Measurements from ENCODE around the gene CD300H.

The CD300H gene

DNA sequence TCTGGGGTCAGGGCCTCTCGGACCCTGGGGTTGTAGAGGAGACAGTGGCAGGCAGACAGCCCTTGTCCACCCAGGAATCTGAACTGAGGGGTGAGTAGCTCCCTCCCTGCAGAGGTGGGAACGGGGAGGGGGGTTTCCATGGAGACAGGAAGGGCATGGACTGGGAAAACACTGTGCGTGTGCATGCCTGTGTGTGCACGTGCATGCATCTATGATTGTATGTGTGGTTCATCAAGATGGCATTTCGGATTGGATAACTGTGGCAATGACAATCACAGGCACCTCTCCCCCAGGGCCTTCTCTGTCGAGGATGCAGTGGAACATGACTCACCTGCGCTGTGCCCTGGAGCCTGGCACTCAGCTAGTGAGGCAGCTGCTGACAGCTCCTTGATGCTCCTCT, 15.3 kb downstream of the CD300H start:
- H3K27me3 ChIP-seq (ENCODE audit: insufficient read depth, low read length) = 0 out of 2 replicates have a peak, but pooled peaks cover 7% of the 10 kb centered on the region
- H3K27ac ChIP-seq (ENCODE audit: low read depth, low read length, poor library complexity, severe bottlenecking) = no peak overlapping the region
- H3K4me1 ChIP-seq (ENCODE audit: insufficient read depth, low read length, severe bottlenecking) = no peaks in the 10 kb centered on the region
- H3K4me3 ChIP-seq (ENCODE audit: low read depth, low read length, poor library complexity, severe bottlenecking) = no peak overlapping the region
- no peak overlapping the region for H3K4me2 ChIP-seq (ENCODE audit: low read length)
- H4K20me1 ChIP-seq (ENCODE audit: insufficient read depth, low read length) = no peaks in the 10 kb centered on the region
- TF ChIP-seq, protein P1, sequence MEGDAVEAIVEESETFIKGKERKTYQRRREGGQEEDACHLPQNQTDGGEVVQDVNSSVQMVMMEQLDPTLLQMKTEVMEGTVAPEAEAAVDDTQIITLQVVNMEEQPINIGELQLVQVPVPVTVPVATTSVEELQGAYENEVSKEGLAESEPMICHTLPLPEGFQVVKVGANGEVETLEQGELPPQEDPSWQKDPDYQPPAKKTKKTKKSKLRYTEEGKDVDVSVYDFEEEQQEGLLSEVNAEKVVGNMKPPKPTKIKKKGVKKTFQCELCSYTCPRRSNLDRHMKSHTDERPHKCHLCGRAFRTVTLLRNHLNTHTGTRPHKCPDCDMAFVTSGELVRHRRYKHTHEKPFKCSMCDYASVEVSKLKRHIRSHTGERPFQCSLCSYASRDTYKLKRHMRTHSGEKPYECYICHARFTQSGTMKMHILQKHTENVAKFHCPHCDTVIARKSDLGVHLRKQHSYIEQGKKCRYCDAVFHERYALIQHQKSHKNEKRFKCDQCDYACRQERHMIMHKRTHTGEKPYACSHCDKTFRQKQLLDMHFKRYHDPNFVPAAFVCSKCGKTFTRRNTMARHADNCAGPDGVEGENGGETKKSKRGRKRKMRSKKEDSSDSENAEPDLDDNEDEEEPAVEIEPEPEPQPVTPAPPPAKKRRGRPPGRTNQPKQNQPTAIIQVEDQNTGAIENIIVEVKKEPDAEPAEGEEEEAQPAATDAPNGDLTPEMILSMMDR (IDR thresholded peaks at IDR 0.05; ENCODE audit: low read length) = no peak
- no peaks in the 10 kb centered on the region for H3K79me2 ChIP-seq (ENCODE audit: insufficient read depth, low read length)
- H3K9me2 ChIP-seq (ENCODE audit: low read depth, low read length) = no peaks in the 10 kb centered on the region
- H3F3A ChIP-seq (ENCODE audit: insufficient read depth, low read length) = no peaks in the 10 kb centered on the region
- no peak overlapping the region for H2AFZ ChIP-seq (ENCODE audit: low read length)
- no peak overlapping the region for H3K9ac ChIP-seq (ENCODE audit: low read length)
- H3K36me3 ChIP-seq (ENCODE audit: insufficient read depth, low read length) = no peaks in the 10 kb centered on the region
- no peaks in the 10 kb centered on the region for H3K9me3 ChIP-seq (ENCODE audit: low read length)

GRCh38 chr17:74550602-74551001, 16.7 kb downstream of the CD300H start:
- Histone ChIP-seq H3K27me3 (ENCODE audit: insufficient read depth, low read length) (0 out of 2 replicates have a peak, but pooled peaks cover 7% of the 10 kb centered on the region), H3K4me1 (ENCODE audit: insufficient read depth, low read length, severe bottlenecking) (no peaks in the 10 kb centered on the region), H4K20me1 (ENCODE audit: insufficient read depth, low read length) (no peaks in the 10 kb centered on the region), H3K9ac (ENCODE audit: low read length) (no peak overlapping the region), H3K36me3 (ENCODE audit: insufficient read depth, low read length) (no peaks in the 10 kb centered on the region), H3K4me2 (ENCODE audit: low read length) (no peak overlapping the region), H3K9me3 (ENCODE audit: low read length) (no peaks in the 10 kb centered on the region), H2AFZ (ENCODE audit: low read length) (no peak overlapping the region), H3K4me3 (ENCODE audit: low read depth, low read length, poor library complexity, severe bottlenecking) (no peak overlapping the region), H3F3A (ENCODE audit: insufficient read depth, low read length) (no peaks in the 10 kb centered on the region), H3K27ac (ENCODE audit: low read depth, low read length, poor library complexity, severe bottlenecking) (no peak overlapping the region), H3K79me2 (ENCODE audit: insufficient read depth, low read length) (no peaks in the 10 kb centered on the region), H3K9me2 (ENCODE audit: low read depth, low read length) (no peaks in the 10 kb centered on the region)
- no peak for TF ChIP-seq EZH2 (IDR thresholded peaks at IDR 0.05; ENCODE audit: borderline replicate concordance, low read length)
- TF ChIP-seq, protein P1 (IDR thresholded peaks at IDR 0.05; ENCODE audit: low read length) = no peak

GRCh38 chr17:74549343-74549742, 18.0 kb downstream of the CD300H start:
- Histone ChIP-seq H3K9ac (ENCODE audit: low read length) (no peak overlapping the region), H3K79me2 (ENCODE audit: insufficient read depth, low read length) (no peaks in the 10 kb centered on the region), H3F3A (ENCODE audit: insufficient read depth, low read length) (no peaks in the 10 kb centered on the region), H3K36me3 (ENCODE audit: insufficient read depth, low read length) (no peaks in the 10 kb centered on the region), H3K9me3 (ENCODE audit: low read length) (no peaks in the 10 kb centered on the region), H3K9me2 (ENCODE audit: low read depth, low read length) (no peaks in the 10 kb centered on the region), H3K27ac (ENCODE audit: low read depth, low read length, poor library complexity, severe bottlenecking) (no peak overlapping the region), H3K27me3 (ENCODE audit: insufficient read depth, low read length) (0 out of 2 replicates have a peak, but pooled peaks cover 7% of the 10 kb centered on the region), H4K20me1 (ENCODE audit: insufficient read depth, low read length) (no peaks in the 10 kb centered on the region), H2AFZ (ENCODE audit: low read length) (no peak overlapping the region), H3K4me1 (ENCODE audit: insufficient read depth, low read length, severe bottlenecking) (no peaks in the 10 kb centered on the region), H3K4me2 (ENCODE audit: low read length) (no peak overlapping the region), H3K4me3 (ENCODE audit: low read depth, low read length, poor library complexity, severe bottlenecking) (no peak overlapping the region)
- no peak for TF ChIP-seq EZH2 (IDR thresholded peaks at IDR 0.05; ENCODE audit: borderline replicate concordance, low read length)

DNA sequence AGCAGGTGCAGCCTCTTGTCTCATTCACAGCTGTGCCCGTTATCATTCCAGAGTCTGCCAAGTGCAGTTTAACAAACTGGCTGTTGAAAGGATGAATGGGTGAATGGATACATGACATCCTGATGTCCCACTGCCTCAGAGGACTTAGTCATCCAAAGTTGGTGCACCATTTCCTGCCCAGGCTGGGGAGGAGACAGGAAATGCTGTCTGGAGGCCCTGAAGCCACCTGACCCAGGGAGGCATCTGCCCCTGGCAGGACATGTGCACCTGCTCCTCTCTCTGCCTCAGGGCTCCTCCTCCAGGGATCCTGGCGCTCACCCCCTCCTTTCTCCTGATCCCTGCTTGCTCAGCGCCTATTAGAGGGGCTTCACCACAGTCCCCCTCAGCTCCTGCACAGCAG, 19.6 kb downstream of the CD300H start:
- TF ChIP-seq, protein P1 (IDR thresholded peaks at IDR 0.05; ENCODE audit: low read length) = no peak
- TF ChIP-seq EZH2 (IDR thresholded peaks at IDR 0.05; ENCODE audit: borderline replicate concordance, low read length) = no peak
- H3K9ac ChIP-seq (ENCODE audit: low read length) = no peak overlapping the region
- H3K79me2 ChIP-seq (ENCODE audit: insufficient read depth, low read length) = no peaks in the 10 kb centered on the region
- no peak overlapping the region for H2AFZ ChIP-seq (ENCODE audit: low read length)
- H3K4me2 ChIP-seq (ENCODE audit: low read length) = no peak overlapping the region
- no peaks in the 10 kb centered on the region for H3K4me1 ChIP-seq (ENCODE audit: insufficient read depth, low read length, severe bottlenecking)
- no peak overlapping the region for H3K4me3 ChIP-seq (ENCODE audit: low read depth, low read length, poor library complexity, severe bottlenecking)
- H3K9me3 ChIP-seq (ENCODE audit: low read length) = no peaks in the 10 kb centered on the region
- no peak overlapping the region for H3K27ac ChIP-seq (ENCODE audit: low read depth, low read length, poor library complexity, severe bottlenecking)
- H3F3A ChIP-seq (ENCODE audit: insufficient read depth, low read length) = no peaks in the 10 kb centered on the region
- H3K9me2 ChIP-seq (ENCODE audit: low read depth, low read length) = no peaks in the 10 kb centered on the region
- no peaks in the 10 kb centered on the region for H3K36me3 ChIP-seq (ENCODE audit: insufficient read depth, low read length)
- no peaks in the 10 kb centered on the region for H4K20me1 ChIP-seq (ENCODE audit: insufficient read depth, low read length)
- 0 out of 2 replicates have a peak, but pooled peaks cover 7% of the 10 kb centered on the region for H3K27me3 ChIP-seq (ENCODE audit: insufficient read depth, low read length)
